ENCODE measurements around the gene LIPC.

Gene LIPC

DNA sequence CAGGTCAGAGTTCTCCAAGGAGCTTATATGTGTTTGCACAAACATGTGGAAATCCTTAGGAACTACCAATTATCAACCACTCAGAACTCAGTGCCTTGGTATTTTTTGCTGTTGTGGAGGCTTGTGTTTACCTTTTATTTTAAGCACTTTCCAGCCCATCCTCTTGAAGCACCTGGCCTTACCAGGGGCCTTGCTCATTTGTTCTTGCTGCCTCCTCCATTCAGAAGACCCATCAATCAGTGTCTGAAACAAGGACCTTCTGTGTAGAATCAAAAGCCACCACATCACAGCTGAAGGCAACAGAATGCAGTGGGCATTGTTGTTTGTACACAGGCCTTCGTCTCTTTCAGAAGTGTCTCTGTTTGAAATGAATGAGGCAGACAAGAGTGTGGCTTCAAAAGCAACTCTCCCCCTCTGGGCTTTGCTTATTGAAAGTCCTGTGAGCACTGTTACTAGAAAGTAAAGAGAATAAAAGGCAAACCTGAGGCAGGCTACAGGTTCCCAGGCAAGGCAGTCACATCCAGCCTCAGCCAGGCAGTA, 24.5 kb upstream of the LIPC start:
- TF ChIP-seq, protein P1, sequence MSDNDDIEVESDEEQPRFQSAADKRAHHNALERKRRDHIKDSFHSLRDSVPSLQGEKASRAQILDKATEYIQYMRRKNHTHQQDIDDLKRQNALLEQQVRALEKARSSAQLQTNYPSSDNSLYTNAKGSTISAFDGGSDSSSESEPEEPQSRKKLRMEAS (IDR thresholded peaks at IDR 0.05; ENCODE audit: low read depth, low read length): no peak
- TF ChIP-seq POLR2A (IDR thresholded peaks at IDR 0.05; ENCODE audit: extremely low read depth, insufficient read length): no peak
- TF ChIP-seq MYC (IDR thresholded peaks at IDR 0.05; ENCODE audit: low read depth, low read length): no peak
- TF ChIP-seq, protein P2, sequence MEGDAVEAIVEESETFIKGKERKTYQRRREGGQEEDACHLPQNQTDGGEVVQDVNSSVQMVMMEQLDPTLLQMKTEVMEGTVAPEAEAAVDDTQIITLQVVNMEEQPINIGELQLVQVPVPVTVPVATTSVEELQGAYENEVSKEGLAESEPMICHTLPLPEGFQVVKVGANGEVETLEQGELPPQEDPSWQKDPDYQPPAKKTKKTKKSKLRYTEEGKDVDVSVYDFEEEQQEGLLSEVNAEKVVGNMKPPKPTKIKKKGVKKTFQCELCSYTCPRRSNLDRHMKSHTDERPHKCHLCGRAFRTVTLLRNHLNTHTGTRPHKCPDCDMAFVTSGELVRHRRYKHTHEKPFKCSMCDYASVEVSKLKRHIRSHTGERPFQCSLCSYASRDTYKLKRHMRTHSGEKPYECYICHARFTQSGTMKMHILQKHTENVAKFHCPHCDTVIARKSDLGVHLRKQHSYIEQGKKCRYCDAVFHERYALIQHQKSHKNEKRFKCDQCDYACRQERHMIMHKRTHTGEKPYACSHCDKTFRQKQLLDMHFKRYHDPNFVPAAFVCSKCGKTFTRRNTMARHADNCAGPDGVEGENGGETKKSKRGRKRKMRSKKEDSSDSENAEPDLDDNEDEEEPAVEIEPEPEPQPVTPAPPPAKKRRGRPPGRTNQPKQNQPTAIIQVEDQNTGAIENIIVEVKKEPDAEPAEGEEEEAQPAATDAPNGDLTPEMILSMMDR (IDR thresholded peaks at IDR 0.05; ENCODE audit: low read depth, low read length): no peak

DNA sequence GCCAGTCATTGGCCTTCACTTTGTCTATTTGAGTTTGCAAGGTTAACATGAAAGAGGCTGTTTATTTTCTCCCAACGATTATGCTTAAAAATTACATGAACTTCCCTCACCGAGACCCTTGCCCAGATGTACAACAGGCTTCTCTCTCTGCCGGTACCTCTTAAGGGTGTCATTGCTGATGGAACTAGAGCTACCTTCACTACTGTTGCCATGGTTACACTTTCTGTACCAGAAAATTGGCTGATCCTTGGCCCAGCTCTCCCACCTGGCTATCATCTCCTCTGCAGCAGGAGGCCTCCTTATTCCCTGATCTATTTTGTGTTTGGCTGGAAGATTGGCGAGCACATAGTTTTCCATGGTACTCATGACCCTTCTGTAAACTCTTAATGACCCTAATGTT, 24.0 kb upstream of the LIPC start:
- no peak for DNase-seq (ENCODE audit: low read depth)
- TF ChIP-seq POLR2A (IDR thresholded peaks at IDR 0.05; ENCODE audit: extremely low read depth, insufficient read length): no peak
- H3K4me3 ChIP-seq (ENCODE audit: low read depth, low read length): no peak overlapping the region

More for the DNA sequence above, 24.5 kb upstream of the LIPC start:
- no peak overlapping the region for H3K4me3 ChIP-seq (ENCODE audit: low read depth, low read length)
- no peak for DNase-seq (ENCODE audit: low read depth)

DNA sequence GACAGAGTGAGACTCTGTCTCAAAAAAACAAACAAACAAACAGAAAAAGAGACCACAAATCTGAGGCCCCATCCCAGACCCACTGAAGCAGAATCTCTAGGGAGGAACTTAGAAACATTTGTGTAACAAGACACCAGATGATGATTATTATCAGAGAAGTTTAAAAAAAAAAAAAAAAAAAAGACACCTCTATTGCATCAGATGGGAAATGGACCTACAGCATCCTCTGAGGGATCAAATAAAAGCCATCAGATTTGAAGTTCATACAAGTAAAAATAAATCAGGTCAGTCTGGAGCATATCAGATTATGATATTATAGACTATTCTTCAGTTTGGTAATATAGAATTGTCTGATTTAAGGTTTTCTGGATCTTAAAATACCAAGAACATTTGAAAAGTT, 21.9 kb upstream of the LIPC start:
- TF ChIP-seq, protein P2 (IDR thresholded peaks at IDR 0.05; ENCODE audit: low read depth, low read length): no peak
- no peak overlapping the region for H3K4me3 ChIP-seq (ENCODE audit: low read depth, low read length)
- no peak for DNase-seq (ENCODE audit: low read depth)

DNA sequence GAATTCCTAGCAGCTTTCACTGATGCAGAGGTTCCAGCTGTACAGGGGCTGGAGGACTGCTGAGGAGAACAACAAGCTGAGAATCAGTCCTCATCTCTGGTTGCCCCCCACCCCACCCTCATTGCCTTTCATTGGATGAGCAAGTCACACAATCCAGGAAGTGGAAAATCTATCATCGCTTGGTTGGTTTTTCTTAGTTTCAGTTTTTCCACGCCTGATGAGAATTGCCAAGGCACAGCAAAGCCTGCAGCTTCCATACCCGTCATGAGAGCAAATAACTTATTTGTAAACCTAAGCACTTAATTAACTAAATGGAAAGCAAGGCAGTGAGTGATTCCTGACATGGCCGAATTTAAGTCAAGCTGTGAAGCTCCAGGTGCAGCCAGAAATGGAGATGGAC, 21.4 kb upstream of the LIPC start:
- TF ChIP-seq, protein P2 (IDR thresholded peaks at IDR 0.05; ENCODE audit: low read depth, low read length): no peak
- TF ChIP-seq, protein P1 (IDR thresholded peaks at IDR 0.05; ENCODE audit: low read depth, low read length): no peak
- TF ChIP-seq POLR2A (IDR thresholded peaks at IDR 0.05; ENCODE audit: extremely low read depth, insufficient read length) (no peak), MYC (IDR thresholded peaks at IDR 0.05; ENCODE audit: low read depth, low read length) (no peak)
- peak overlapping the region; percentile 58 for H3K4me3 ChIP-seq (ENCODE audit: low read depth, low read length)
- DNase-seq (ENCODE audit: low read depth): peak; percentile 53

DNA sequence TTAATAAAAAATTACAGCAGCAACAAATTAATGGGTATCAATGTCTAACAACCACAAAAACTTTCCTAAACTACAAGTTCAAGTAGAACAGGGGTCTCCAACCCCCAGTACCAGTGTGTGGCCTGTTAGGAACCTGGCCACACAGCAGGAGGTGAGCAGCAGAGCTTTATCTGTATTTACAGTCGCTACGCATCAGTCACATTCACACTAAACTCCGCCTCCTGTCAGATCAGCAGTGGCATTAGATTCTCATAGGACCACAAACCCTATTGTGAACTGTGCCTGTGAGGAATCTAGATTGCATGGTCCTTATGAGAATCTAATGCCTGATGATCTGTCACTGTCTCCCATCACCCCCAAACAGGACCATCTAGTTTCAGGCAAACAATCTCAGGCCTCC, 18.5 kb upstream of the LIPC start:
- TF ChIP-seq, protein P2 (IDR thresholded peaks at IDR 0.05; ENCODE audit: low read depth, low read length): no peak
- TF ChIP-seq POLR2A (IDR thresholded peaks at IDR 0.05; ENCODE audit: extremely low read depth, insufficient read length) (no peak), MYC (IDR thresholded peaks at IDR 0.05; ENCODE audit: low read depth, low read length) (no peak)
- H3K4me3 ChIP-seq (ENCODE audit: low read depth, low read length): no peak overlapping the region
- no peak for DNase-seq (ENCODE audit: low read depth)

DNA sequence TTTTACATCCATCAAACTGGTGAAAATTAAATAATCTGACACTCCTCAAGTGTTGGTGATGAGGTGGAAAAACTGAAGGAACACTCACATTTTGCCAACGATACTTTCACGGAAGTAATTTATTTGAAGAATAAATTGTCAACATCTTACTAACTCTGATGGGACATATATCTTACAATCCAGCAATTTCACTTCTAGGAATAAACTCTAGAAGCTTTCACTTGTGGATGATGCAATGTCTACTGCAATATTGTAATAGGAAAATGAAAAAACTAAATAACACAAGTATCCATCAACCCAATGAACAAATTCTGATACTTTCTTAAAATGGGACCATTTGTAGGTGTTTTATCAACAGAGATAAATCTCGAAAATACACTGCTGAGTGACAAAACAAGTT, 16.2 kb upstream of the LIPC start:
- no peak for TF ChIP-seq POLR2A (IDR thresholded peaks at IDR 0.05; ENCODE audit: extremely low read depth, insufficient read length)
- TF ChIP-seq, protein P2 (IDR thresholded peaks at IDR 0.05; ENCODE audit: low read depth, low read length): no peak
- TF ChIP-seq, protein P1 (IDR thresholded peaks at IDR 0.05; ENCODE audit: low read depth, low read length): no peak
- no peak for TF ChIP-seq MYC (IDR thresholded peaks at IDR 0.05; ENCODE audit: low read depth, low read length)
- DNase-seq (ENCODE audit: low read depth): no peak
- no peak overlapping the region for H3K4me3 ChIP-seq (ENCODE audit: low read depth, low read length)
